SU-DHL-6 (cell line): ENCODE results near the gene ZSCAN25.

Experiments used
- EZH2phosphoT487 ChIP-seq: fragments of 200-600 bp; sonication (generic), shearing (Covaris generic); conservative IDR thresholded peaks from 2 replicates; pipeline ENCODE4 v1.6.1; 2018; ENCODE audit warnings: mild to moderate bottlenecking, antibody characterized with exemption, low read length, moderate library complexity, mixed read lengths
- TF ChIP-seq, protein P1 (sequence below): fragments of 200-600 bp; sonication (generic); IDR thresholded peaks from one replicate; pipeline ENCODE4 v1.5.1; 2017; ENCODE audit warnings: antibody characterized with exemption, mild to moderate bottlenecking, low read length, moderate library complexity; ENCODE audit not compliant: insufficient read depth, poor library complexity, severe bottlenecking

DNA sequence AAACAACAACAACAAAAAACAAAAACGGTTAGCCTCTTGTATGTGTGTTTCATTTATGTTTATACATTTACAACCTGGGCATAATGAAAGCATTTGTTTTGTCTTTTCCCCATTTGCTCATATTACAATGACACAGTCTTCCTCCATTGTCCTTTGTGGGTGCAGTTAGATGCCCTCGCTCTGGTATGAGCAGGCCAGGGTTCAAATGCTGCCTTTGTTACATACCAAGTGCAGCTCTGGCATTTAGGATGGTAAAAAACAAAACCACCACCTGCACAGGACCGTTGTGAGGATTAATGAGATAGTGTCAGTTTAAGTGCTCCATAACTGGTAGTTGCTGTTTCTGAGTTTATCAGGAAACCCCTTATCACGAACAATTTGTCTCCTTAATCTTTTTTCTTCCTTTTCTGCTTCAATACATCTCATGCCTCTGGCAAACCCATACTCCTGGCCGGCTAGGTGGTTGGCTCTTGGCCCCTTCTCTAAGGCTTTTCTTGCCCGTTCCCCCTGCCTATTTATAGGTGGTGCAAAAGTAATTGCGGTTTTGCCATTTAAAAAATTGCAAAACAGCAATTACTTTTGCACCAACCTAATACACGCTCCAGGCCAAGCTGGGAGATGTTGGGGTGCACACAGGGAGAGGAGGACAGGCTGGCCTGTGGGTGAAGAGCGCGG lies 37.3 kb upstream of the ZSCAN25 start:
- TF ChIP-seq, protein P1, sequence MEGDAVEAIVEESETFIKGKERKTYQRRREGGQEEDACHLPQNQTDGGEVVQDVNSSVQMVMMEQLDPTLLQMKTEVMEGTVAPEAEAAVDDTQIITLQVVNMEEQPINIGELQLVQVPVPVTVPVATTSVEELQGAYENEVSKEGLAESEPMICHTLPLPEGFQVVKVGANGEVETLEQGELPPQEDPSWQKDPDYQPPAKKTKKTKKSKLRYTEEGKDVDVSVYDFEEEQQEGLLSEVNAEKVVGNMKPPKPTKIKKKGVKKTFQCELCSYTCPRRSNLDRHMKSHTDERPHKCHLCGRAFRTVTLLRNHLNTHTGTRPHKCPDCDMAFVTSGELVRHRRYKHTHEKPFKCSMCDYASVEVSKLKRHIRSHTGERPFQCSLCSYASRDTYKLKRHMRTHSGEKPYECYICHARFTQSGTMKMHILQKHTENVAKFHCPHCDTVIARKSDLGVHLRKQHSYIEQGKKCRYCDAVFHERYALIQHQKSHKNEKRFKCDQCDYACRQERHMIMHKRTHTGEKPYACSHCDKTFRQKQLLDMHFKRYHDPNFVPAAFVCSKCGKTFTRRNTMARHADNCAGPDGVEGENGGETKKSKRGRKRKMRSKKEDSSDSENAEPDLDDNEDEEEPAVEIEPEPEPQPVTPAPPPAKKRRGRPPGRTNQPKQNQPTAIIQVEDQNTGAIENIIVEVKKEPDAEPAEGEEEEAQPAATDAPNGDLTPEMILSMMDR: no peak
- TF ChIP-seq EZH2phosphoT487: no peak
